Kidney glomerular epithelial cell (primary cell): ENCODE results near the gene ODC1.

ENCODE experiments used
- DNase-seq: peaks from one replicate; lab custom pipeline; 2025; lab: John Stamatoyannopoulos, UW

Gene ODC1

GRCh38 chr2:10400002-10400401 lies 48.1 kb downstream of the ODC1 start:
- no peak for DNase-seq

DNA sequence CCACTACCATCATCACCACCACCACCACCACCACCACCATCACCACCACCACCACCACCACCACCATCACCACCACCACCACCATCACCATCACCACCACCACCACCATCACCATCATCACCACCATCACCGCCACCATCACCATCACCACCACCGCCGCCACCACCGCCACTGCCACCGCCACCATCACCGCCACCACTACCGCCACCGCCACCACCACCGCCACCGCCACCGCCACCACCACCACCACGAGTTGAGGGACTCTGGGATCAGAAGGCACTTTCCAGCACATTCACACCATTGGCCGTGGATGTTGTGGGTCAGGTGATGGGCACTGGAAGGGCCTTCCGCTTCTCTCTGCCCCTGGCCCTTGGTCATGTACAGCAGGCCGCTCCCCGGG lies 48.8 kb downstream of the ODC1 start:
- no peak for DNase-seq

GRCh38 chr2:10398496-10398895 lies 49.6 kb downstream of the ODC1 start:
- DNase-seq: no peak

GRCh38 chr2:10397878-10398277 lies 50.2 kb downstream of the ODC1 start:
- no peak for DNase-seq

DNA sequence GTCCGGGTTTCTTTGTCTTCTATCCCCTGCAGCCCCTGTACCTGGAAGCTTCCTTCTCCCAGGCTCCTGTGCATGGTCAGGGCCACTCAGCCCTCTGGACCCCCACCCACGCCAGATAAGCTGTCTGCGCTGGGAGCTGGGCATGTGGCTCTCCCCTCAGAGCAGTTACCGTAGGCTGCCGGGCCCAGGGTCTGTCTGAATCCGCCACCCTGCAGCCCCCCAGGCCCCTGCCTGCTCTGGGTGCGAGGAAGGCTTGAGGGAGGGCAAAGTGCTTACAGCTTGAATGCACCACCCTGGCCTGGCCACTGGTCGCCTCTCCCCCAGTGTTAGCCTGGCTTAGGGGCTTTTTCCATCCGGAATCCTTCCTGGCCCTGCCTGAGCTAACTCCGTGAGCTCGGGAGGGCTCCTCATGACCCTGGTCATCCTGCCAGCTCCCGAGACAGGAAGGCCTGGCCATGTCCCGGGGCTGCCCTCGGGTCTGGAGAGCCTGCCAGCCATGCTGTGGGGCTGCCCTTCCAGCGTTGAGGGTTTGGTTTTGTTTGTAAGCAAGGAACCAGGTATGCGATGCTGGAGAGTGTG lies 50.7 kb downstream of the ODC1 start:
- no peak for DNase-seq

DNA sequence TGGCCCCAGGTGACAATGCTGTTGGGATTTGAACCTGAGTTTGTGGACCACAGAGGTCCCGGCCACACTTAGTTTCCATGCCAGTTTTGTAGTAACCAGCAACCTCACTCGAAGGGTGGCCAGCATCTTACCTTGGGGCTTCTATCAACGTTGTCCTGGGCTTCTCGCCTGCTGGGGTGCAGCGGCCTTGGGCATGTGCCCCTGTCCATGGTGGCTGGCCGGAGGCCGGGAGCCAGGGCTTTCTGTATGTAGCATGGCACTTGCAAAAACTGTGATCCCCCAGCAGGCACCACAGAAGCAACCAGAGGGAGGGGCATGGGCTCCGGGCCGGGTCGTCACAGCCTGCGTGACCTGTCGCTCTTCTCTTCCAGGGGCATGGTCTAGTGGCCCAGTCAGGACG lies 51.7 kb downstream of the ODC1 start:
- no peak for DNase-seq

GRCh38 chr2:10395893-10396292 lies 52.2 kb downstream of the ODC1 start:
- DNase-seq: no peak

- DNase-seq: no peak
These were observed 54.5 kb downstream of the ODC1 start for GRCh38 chr2:10393640-10393982.

- no peak for DNase-seq
These were observed 55.0 kb downstream of the ODC1 start for GRCh38 chr2:10392951-10393639.

DNA sequence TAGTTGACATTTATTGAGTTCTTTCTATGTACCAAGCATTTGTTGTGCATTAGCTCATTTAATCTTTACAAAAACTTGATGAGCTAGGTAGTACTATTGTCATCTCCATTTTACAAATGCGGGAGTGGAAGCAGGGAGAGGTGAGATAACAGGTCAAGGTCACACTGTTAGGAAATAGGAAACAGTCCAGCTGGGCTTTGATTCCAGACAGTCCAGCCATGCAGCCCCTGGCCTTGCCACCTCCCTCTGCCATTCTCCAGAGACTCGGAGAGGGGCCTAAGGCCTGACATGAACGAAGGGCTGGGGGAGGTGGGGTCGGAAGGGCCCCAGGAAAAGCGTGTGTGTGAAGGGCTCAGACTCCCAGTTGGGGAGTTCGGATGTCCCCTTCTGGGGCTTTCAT lies 55.6 kb downstream of the ODC1 start:
- DNase-seq: no peak

GRCh38 chr2:10392100-10392499 lies 56.0 kb downstream of the ODC1 start:
- no peak for DNase-seq

GRCh38 chr2:10390369-10390801 lies 57.7 kb downstream of the ODC1 start:
- DNase-seq: no peak
